Measurements from ENCODE around the gene NQO2. TPM values are rescaled to one million over a fixed set of nuclear protein-coding genes. Genes with fewer than 3 reads are reported as not detected.
A peak's percentile ranks its signal among the peaks of the same experiment; 100 is the strongest.
"Not testable (repeated sequence)": the region's sequence is repeated elsewhere in the genome, so short reads cannot be mapped to it uniquely, and the experiment has no call there.

Gene NQO2
- total RNA-seq, 2 donors from 2014 or later: 18.0 to 35.1 TPM

GRCh38 chr6:3019065-3019464, 19.4 kb downstream of the NQO2 start:
- Mint-ChIP-seq H3K4me3 (no peak overlapping the region), H3K4me1 (ENCODE audit: low read depth in 2 of 2) (peaks cover 17 to 19% of the 10 kb centered on the region in 2 donors), H3K36me3 (peaks cover 4% of the 10 kb centered on the region), H3K9me3 (no peaks in the 10 kb centered on the region), H3K27ac (no peak overlapping the region), H3K27me3 (no peaks in the 10 kb centered on the region)
- ATAC-seq (no peak), DNase-seq (ENCODE audit: low spot score) (no peak)

GRCh38 chr6:3019749-3020320, 20.1 kb downstream of the NQO2 start:
- H3K36me3 Mint-ChIP-seq: peaks cover 4% of the 10 kb centered on the region
- no peak for DNase-seq (ENCODE audit: low spot score)
- no peaks in the 10 kb centered on the region for H3K9me3 Mint-ChIP-seq
- H3K4me1 Mint-ChIP-seq (ENCODE audit: low read depth in 2 of 2): peaks cover 16 to 27% of the 10 kb centered on the region in 2 donors
- no peak overlapping the region for H3K4me3 Mint-ChIP-seq
- ATAC-seq: no peak
- no peak overlapping the region for H3K27ac Mint-ChIP-seq
- no peaks in the 10 kb centered on the region for H3K27me3 Mint-ChIP-seq

GRCh38 chr6:3020976-3021598, 21.4 kb downstream of the NQO2 start:
- ATAC-seq: not testable (repeated sequence)

DNA sequence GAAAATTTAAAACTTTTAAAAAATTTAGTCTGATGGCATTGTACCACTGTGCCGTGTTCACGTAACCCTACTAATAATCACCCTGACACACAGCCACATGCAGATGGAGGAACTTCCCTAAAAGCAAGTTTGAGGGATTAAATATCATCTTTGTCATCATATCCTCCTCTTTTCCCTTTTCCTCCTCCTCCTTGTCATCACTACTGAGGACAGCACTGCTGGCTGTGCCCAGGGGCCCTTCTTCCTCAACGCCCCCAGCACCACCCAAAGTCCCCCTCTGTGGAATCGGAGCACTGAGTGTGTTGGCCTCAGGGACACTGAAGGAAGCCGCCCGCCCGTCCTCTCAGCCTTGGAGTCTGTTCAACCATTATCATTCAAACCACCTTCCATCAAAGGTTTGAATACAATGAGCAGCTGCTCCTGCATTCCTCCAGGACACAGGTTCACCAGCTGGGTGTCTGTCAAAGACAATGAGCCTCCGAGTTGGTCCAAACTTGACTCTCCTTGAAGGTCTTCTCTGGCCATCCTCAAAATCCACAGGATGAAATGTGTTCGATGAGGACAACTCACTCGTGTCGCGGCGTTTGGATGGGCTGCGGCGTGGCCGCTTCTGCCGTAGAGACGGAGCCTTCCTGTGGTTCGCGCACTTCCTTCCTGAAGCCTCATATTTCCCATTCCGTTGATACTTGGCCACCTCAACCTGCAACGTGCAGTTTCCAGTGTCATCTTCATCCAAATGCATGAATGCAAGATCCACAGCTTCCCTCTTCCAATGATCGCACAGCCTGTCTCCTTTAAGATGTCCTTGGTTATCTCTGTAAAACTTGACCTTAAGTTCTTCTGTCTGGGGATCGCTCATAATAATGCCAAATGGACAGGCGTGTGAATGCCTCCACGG, 23.3 kb downstream of the NQO2 start:
- Mint-ChIP-seq H3K4me1 (ENCODE audit: low read depth in 2 of 2) (peaks cover 32 to 39% of the 10 kb centered on the region in 2 donors), H3K36me3 (peaks cover 4% of the 10 kb centered on the region)
- DNase-seq (ENCODE audit: low spot score): no peak

More at GRCh38 chr6:3020976-3021598, 21.4 kb downstream of the NQO2 start:
- H3K9me3 Mint-ChIP-seq; H3K27ac Mint-ChIP-seq; H3K36me3 Mint-ChIP-seq; DNase-seq (ENCODE audit: low spot score); H3K27me3 Mint-ChIP-seq; H3K4me3 Mint-ChIP-seq: not testable (repeated sequence)
- peaks cover 23 to 29% of the 10 kb centered on the region in 2 donors for H3K4me1 Mint-ChIP-seq (ENCODE audit: low read depth in 2 of 2)

DNA sequence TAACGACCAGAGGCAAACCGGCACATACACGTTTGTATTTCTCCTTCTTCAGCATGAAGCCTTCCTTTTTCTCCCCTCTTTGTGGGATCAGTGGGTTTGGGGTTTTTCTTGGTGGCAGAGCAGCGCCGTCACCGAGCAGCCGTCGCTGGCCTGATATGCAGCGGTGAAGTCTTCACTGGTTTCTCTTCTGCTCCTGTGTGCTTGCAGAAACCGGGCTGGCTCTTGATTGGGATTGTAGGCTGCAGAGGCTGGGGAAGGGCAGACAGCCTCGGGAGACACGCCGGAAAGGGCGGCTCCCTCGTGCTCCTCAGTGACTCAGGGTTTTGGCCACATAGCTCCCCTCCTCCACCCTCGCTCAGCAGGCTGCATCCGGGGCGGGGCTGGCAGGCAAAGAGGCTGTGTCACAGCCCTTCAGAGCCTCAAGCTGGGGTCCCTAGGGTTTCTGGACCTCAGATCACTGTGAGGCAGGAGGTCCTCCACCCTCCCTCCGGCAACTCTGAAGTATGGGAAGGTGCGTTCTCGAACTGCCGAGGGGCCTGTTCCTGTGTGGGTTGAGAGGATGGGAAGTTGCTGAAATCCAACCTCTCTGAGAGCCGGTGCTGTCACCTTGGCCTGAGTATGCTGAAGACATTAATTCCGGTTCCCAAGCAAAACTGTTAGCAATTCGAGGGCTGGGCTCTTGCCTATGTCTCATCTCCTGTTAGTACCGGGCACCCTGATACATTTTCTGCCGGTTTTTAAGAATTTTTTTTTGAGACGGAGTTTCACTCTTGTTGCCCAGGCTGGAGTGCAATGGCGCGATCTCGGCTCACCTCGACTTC, 24.2 kb downstream of the NQO2 start:
- Mint-ChIP-seq H3K9me3 (no peaks in the 10 kb centered on the region), H3K36me3 (peaks cover 4% of the 10 kb centered on the region), H3K4me1 (ENCODE audit: low read depth in 2 of 2) (peaks cover 34 to 47% of the 10 kb centered on the region in 2 donors), H3K27me3 (no peaks in the 10 kb centered on the region), H3K4me3 (peak overlapping the region; percentile 98), H3K27ac (peak overlapping the region; percentile 94 to 97)
- ATAC-seq (peak; percentile 98 to 99), DNase-seq (ENCODE audit: low spot score) (peak; percentile 94)

More for the DNA sequence above, 23.3 kb downstream of the NQO2 start:
- H3K27me3 Mint-ChIP-seq: no peaks in the 10 kb centered on the region
- peak; percentile 46 to 54 for ATAC-seq
- peak overlapping the region; percentile 94 to 97 for H3K27ac Mint-ChIP-seq
- no peaks in the 10 kb centered on the region for H3K9me3 Mint-ChIP-seq
- peak overlapping the region; percentile 98 for H3K4me3 Mint-ChIP-seq

DNA sequence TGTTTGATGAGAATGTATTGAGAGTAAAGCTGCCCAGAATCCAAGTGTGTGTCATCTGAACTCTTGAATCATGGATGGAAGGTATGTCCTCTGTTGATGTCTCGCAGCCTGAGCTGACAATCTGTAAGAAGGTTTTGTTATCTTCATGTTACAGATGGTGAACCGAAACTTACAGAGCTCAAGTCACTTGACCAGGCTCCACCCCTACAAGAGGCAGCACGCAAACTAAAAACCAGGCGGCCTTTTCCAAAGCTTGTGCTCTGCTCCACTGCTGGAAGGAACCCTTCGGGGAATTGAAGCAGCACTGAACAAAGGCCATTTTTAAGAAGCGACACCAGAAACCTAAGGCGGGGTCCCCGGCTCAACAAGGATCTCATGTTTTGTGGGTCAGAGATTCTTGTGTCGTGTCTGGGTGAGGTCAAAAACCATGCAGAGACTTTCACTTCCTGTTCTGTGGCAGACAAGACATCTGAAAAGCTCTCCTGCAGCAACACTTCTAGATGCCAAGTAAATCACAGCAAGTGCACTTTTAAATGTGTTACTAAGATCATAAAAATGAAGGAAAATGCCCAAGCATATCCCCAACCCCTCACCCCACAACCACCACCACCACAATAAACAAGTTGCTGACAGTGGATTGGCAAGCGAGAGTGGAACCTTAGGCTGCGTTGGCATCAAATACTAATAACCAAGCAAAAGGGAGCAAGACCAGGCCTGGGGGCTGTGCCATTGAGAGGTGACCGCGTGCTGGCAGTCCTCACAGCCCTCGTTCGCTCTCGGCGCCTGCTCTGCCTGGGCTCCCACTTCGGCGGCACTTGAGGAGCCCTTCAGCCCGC, 27.3 kb downstream of the NQO2 start:
- H3K36me3 Mint-ChIP-seq: no peaks in the 10 kb centered on the region
- H3K4me3 Mint-ChIP-seq: peak overlapping the region; percentile 74
- H3K4me1 Mint-ChIP-seq (ENCODE audit: low read depth in 2 of 2): peaks cover 34 to 42% of the 10 kb centered on the region in 2 donors
- peak overlapping the region; percentile 72 to 75 for H3K27ac Mint-ChIP-seq
- peaks cover 4 to 14% of the 10 kb centered on the region in 2 donors for H3K27me3 Mint-ChIP-seq
- DNase-seq (ENCODE audit: low spot score) (no peak), ATAC-seq (peak in 1 of 2 donors; percentile 13)
- H3K9me3 Mint-ChIP-seq: no peaks in the 10 kb centered on the region

DNA sequence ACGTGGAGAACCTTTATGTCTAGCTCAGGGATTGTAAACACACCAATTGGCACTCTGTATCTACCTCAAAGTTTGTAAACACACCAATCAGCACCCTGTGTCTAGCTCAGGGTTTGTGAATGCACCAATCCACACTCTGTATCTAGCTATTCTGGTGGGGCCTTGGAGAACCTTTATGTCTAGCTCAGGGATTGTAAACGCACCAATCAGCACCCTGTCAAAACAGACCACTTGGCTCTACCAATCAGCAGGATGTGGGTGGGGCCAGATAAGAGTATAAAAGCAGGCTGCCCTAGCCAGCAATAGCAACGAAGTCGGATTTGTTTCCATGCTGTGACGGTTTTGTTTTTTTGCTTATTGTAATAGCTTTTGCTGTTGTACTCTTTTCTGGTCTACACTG, 28.5 kb downstream of the NQO2 start:
- ATAC-seq; DNase-seq (ENCODE audit: low spot score); H3K9me3 Mint-ChIP-seq; H3K36me3 Mint-ChIP-seq: not testable (repeated sequence)
- Mint-ChIP-seq H3K27ac (peak overlapping the region in 1 of 2 donors; percentile 33), H3K4me3 (peak overlapping the region; percentile 36), H3K27me3 (peaks cover 4 to 18% of the 10 kb centered on the region in 2 donors), H3K4me1 (ENCODE audit: low read depth in 2 of 2) (peaks cover 30 to 36% of the 10 kb centered on the region in 2 donors)

- peaks cover 5 to 11% of the 10 kb centered on the region in 2 donors for H3K4me1 Mint-ChIP-seq (ENCODE audit: low read depth in 2 of 2)
- H3K27ac Mint-ChIP-seq: no peak overlapping the region
- DNase-seq (ENCODE audit: low spot score): no peak
Measured at GRCh38 chr6:3031857-3032640, 32.4 kb downstream of the NQO2 start.

GRCh38 chr6:3032986-3033385, 33.3 kb downstream of the NQO2 start:
- Mint-ChIP-seq H3K36me3 (no peaks in the 10 kb centered on the region), H3K4me1 (ENCODE audit: low read depth in 2 of 2) (peaks cover 2 to 7% of the 10 kb centered on the region in 2 donors), H3K9me3 (no peaks in the 10 kb centered on the region), H3K4me3 (no peak overlapping the region), H3K27me3 (peaks cover 11 to 28% of the 10 kb centered on the region in 2 donors), H3K27ac (no peak overlapping the region)
- no peak for ATAC-seq
- no peak for DNase-seq (ENCODE audit: low spot score)

More at GRCh38 chr6:3031857-3032640, 32.4 kb downstream of the NQO2 start:
- no peaks in the 10 kb centered on the region for H3K36me3 Mint-ChIP-seq
- no peak overlapping the region for H3K4me3 Mint-ChIP-seq
- H3K27me3 Mint-ChIP-seq: peaks cover 11 to 28% of the 10 kb centered on the region in 2 donors
- no peaks in the 10 kb centered on the region for H3K9me3 Mint-ChIP-seq
- ATAC-seq: no peak

DNA sequence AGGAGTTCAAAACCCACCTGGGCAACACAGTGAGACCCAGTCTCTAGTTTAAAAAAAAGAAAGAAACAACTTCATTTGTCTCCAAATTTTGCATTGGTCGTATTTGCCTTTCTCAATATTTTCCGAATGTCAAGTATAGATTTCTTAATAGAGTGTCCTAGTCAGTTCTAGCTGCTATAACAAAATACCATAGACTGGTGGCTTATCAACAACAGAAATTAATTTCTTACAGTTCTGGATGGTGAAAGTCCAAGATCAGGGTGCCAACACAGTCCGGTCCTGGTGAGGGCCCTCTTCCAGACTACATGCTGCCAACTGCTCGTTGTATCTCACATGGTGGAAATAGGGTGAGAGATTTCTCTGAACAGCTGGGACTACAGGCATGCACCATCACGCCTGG, 34.0 kb downstream of the NQO2 start:
- no peak for DNase-seq (ENCODE audit: low spot score)
- Mint-ChIP-seq H3K27me3 (peaks cover 11 to 28% of the 10 kb centered on the region in 2 donors), H3K4me1 (ENCODE audit: low read depth in 2 of 2) (peaks cover 0 to under 1% of the 10 kb centered on the region in 2 donors), H3K9me3 (no peaks in the 10 kb centered on the region), H3K27ac (no peak overlapping the region), H3K4me3 (no peak overlapping the region), H3K36me3 (no peaks in the 10 kb centered on the region)
- ATAC-seq: no peak

DNA sequence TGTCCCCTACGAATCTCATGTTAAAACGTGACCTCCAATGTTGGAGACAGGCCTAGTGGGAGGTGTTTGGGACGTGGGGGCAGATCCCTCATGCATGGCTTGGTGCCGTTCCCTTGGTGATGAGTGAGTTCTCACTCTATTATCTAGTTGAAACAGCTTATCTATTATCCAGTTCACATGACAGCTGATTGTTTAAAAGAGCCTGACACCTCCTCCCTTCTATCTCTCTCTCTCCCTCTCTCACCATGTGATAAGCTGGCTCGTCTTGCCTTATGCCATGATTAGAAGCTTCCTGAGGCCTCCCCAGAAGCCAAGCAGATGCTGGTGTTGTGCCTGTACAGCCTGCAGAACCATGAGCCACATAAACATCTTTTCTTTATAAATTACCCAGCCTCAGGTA, 35.7 kb downstream of the NQO2 start:
- no peak overlapping the region for H3K27ac Mint-ChIP-seq
- H3K27me3 Mint-ChIP-seq: peaks cover 9 to 20% of the 10 kb centered on the region in 2 donors
- no peaks in the 10 kb centered on the region for H3K9me3 Mint-ChIP-seq
- ATAC-seq (no peak), DNase-seq (ENCODE audit: low spot score) (no peak)
- H3K36me3 Mint-ChIP-seq: no peaks in the 10 kb centered on the region
- H3K4me3 Mint-ChIP-seq: no peak overlapping the region
- H3K4me1 Mint-ChIP-seq (ENCODE audit: low read depth in 2 of 2): no peaks in the 10 kb centered on the region

Data from natural killer cell treated with Interleukin-12 subunit alpha and Interleukin-12 subunit beta and Interleukin-15 and Interleukin-18, amount 100 ng/mL, for 72 hours (primary cell).